ENCODE measurements around the gene TLR5. TPM values are rescaled to one million over a fixed set of nuclear protein-coding genes. Genes with fewer than 3 reads are reported as not detected.

The TLR5 gene
- total RNA-seq, 2 experiments from 2014 or later, result 0.21 to 0.56 TPM

DNA sequence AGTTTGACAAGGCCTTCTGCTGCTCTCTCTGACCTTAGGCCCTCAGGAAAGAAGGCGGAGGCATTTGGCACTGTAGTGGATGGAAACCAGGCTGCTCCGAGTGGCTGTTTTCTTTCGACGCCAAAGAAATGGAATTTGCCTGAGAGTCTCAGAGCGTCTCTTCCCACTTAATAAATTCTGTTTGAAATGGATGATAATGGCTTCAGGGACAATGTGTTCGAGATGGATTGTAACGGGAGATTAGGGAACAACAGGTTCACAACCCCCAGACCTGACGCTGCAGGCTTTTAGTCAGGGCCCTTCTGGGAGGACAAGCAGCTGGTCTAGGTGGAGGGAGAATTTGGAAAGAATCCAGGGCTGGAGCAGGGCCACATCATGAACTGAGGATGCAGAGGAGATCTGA, 58.6 kb downstream of the TLR5 start:
- intact Hi-C loops (cut with DNase I, micrococcal nuclease), result loop anchor here in 1 of 2 experiments (5.0 to 10.0 kb wide), 3 partner anchors 347 to 620 kb away; partner anchors contain the start of gene FAM177B

DNA sequence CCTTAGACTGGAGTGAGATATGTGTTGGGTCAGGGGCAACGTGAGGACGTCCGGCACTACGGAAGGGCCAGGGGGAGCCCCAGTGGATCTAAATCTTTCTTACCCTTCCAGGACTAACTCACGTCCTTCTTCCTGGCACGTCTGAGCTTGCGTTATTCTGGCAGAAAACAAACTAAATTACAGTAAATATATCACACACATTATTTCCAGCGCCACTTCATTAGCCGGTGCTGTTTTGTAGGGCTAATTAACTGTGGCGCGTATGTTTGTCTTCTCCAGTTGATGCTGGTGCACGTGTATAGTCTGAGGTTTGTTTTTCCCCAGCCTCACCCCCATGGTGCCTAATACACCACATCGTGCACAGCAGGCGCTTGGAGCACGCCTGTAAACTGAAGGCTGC, 59.2 kb downstream of the TLR5 start:
- ChIA-PET POLR2A (no interaction called here), CTCF (no interaction called here)
- Mint-ChIP-seq H3K36me3 (ENCODE audit: low read depth) (no peaks in the 10 kb centered on the region), H3K9me3 (ENCODE audit: low read depth) (no peaks in the 10 kb centered on the region), H3K4me1 (peaks cover 10% of the 10 kb centered on the region), H3K27me3 (no peaks in the 10 kb centered on the region), H3K4me3 (no peak overlapping the region), H3K27ac (no peak overlapping the region)
- intact Hi-C loops (cut with DNase I, micrococcal nuclease), result loop anchor here in 1 of 2 experiments (5.0 to 10.0 kb wide), 3 partner anchors 347 to 619 kb away; partner anchors contain the start of gene FAM177B
- ATAC-seq, result no peak
- DNase-seq, result no peak

More for the DNA sequence above, 58.6 kb downstream of the TLR5 start:
- Mint-ChIP-seq H3K4me3 (no peak overlapping the region), H3K27me3 (no peaks in the 10 kb centered on the region), H3K4me1 (peaks cover 10% of the 10 kb centered on the region), H3K9me3 (ENCODE audit: low read depth) (no peaks in the 10 kb centered on the region), H3K36me3 (ENCODE audit: low read depth) (no peaks in the 10 kb centered on the region), H3K27ac (no peak overlapping the region)
- ATAC-seq (no peak), DNase-seq (no peak)
- ChIA-PET CTCF (no interaction called here), POLR2A (no interaction called here)

DNA sequence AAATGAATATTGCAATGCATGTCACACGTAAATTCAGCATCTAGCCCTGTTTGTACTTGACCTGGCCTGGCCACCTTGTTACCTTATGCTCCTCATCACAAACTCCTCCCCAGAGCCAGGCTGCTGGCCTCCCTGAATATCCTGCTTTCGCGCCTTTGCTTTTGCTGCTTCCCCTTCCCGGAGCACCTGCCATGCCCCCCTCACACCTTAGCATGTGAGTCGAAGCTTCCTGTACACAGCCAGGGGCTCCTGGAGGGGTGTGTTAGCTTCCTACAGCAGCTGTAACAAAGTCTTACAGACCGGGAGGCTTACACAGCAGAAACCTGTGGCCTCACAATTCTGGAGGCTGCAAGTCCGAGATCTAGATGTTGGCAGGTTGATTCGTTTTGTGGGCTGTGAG, 60.1 kb downstream of the TLR5 start:
- Mint-ChIP-seq H3K4me1 (peaks cover 10% of the 10 kb centered on the region), H3K36me3 (ENCODE audit: low read depth) (no peaks in the 10 kb centered on the region), H3K9me3 (ENCODE audit: low read depth) (no peaks in the 10 kb centered on the region), H3K27ac (no peak overlapping the region), H3K4me3 (no peak overlapping the region), H3K27me3 (no peaks in the 10 kb centered on the region)
- intact Hi-C loops (cut with DNase I, micrococcal nuclease), result loop anchor here in 1 of 2 experiments (5.0 to 10.0 kb wide), 3 partner anchors 346 to 618 kb away; partner anchors contain the start of gene FAM177B
- no peak for DNase-seq
- CTCF ChIA-PET, result interaction anchor here (0.6 to 1.8 kb wide), 3 partner anchors 41 to 361 kb away, joined by 3 to 7 read pairs (median 7); no protein-coding TSS in a partner anchor
- ATAC-seq, result no peak
- POLR2A ChIA-PET, result no interaction called here

DNA sequence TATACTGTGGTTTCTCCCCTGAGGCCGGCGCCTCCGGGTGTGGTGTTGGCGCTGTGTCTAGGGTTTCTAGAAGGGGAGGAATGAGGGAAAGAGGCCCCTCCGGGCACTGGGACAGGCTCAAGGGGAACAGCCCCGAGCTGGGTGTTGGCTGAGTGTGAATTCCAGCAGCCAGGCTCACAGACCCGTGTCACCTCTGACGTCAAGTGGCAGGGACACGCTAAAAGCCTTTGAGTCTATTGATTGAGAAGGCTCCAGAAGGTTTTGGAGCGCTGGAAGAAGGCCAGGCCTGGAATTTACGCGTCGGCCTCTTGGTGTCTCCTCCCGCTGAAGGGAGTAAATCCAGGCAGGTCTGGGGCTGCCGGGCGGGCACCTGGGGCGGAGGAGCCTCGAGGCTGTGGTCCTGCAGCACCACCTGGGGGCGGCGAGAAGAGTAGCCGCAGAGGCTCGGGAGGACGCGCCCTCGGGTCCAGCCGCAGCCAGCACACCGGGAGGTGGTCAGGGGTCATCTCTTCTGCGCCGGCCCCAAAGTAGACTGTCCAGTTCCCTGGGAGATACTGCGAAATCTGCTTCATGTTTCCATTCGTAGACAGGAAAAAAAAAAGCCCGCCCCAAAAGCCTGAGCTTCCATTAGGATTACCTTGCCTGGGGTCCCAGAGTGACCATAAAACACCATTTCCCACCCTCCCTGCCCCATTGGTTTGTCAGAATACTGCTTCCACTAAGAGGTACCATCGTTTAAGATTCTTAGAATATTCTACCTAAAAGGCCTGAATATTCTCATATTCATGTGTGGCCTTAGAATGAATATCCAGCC, 61.7 kb downstream of the TLR5 start:
- ATAC-seq, result peak; percentile 99
- intact Hi-C loops (cut with DNase I, micrococcal nuclease), result loop anchor here (1.0 to 10.0 kb wide), 6 partner anchors 289 to 617 kb away; partner anchors contain the start of gene FAM177B (in 1 of the 2)
- ChIA-PET CTCF (interaction anchor here (0.6 to 1.8 kb wide), 11 partner anchors 8 to 1177 kb away, joined by 3 to 7 read pairs (median 5); no protein-coding TSS in a partner anchor), POLR2A (no interaction called here)
- Mint-ChIP-seq H3K4me1 (no peaks in the 10 kb centered on the region), H3K9me3 (ENCODE audit: low read depth) (no peaks in the 10 kb centered on the region), H3K27me3 (no peaks in the 10 kb centered on the region), H3K27ac (no peak overlapping the region), H3K4me3 (peak overlapping the region; percentile 30), H3K36me3 (ENCODE audit: low read depth) (no peaks in the 10 kb centered on the region)
- DNase-seq, result peak; percentile 89

DNA sequence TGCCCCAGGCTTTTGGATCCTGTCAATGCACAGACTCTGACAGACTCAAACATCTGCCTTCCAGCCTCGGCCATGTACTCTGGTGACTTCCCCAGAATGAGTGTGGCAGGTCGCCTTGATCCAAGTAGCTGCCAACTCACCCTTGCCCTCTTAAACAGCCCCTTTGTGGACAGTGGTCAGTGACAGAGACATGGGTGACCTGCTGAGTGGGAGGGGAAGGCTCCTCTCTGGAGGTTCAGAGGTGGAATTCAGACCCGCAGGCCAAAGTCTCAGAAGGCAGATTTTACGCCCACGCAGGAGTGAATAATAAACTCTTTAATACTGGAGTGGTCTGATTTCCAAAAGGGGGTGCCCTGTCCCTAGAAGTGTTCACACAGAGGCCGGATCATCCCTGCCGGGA, 63.5 kb downstream of the TLR5 start:
- no peak for DNase-seq
- CTCF ChIA-PET, result no interaction called here

DNA sequence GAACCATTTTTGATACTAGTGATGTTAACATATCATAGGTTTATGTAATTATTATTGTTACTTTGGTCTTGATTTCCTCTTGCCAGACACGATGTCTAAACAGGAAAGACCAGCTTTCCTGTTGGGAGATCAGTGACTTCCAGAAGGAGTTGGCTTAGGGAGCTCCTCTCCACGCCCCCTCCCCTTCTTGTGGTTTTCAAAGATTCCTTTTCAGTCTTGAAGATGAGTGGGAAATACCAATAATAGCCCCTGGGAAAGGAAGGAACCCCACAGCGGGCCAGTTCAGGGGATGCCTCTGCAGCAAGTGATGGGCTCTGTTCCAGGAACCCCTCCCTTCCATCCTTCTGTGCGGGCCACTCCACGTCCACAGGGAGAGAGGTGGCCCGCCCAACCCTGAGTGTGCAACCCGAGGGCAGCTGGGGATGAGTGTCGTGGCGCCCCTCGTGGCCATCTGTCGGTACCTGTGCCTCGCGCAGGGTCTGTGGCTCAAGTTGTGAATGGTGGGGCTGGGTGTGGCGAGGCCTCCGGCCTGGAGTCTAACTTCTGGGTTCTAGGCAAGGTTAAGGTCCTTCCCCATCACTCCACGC, 65.7 kb downstream of the TLR5 start:
- intact Hi-C loops (cut with DNase I, micrococcal nuclease), result no loop called here
- ATAC-seq, result no peak
- ChIA-PET CTCF (interaction anchor here (0.7 to 1.0 kb wide), 2 partner anchors 11 to 24 kb away, joined by 3 read pairs; no protein-coding TSS in a partner anchor), POLR2A (no interaction called here)
- Mint-ChIP-seq H3K4me1 (no peaks in the 10 kb centered on the region), H3K36me3 (ENCODE audit: low read depth) (no peaks in the 10 kb centered on the region), H3K27me3 (no peaks in the 10 kb centered on the region), H3K9me3 (ENCODE audit: low read depth) (no peaks in the 10 kb centered on the region), H3K27ac (no peak overlapping the region), H3K4me3 (no peak overlapping the region)
- no peak for DNase-seq

More for the DNA sequence above, 63.5 kb downstream of the TLR5 start:
- Mint-ChIP-seq H3K9me3 (ENCODE audit: low read depth) (no peaks in the 10 kb centered on the region), H3K27me3 (no peaks in the 10 kb centered on the region), H3K27ac (no peak overlapping the region), H3K4me3 (no peak overlapping the region), H3K4me1 (no peaks in the 10 kb centered on the region), H3K36me3 (ENCODE audit: low read depth) (no peaks in the 10 kb centered on the region)
- no peak for ATAC-seq
- POLR2A ChIA-PET, result no interaction called here
- intact Hi-C loops (cut with DNase I, micrococcal nuclease), result no loop called here

DNA sequence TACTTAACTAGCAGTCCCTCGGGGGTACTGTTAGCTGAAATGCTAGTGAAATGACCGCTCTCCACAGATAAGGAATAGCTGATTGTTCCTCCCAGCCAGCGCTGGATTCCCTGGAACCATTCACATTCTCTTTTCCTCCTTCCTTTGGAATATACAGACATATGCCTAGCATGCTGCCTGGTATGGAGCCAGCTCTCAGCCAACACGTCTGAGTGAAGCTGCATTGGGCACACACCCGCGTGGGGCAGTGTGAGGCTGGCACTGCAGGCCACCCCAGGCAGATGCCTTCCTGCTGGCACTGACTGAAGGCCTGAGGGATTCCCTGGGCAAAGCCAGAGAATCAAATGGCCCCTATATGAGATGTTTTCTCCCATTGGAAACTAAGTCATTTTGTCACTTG, 66.7 kb downstream of the TLR5 start:
- ATAC-seq (no peak), DNase-seq (no peak)
- H3K27ac Mint-ChIP-seq, result no peak overlapping the region
- H3K36me3 Mint-ChIP-seq (ENCODE audit: low read depth), result no peaks in the 10 kb centered on the region
- H3K27me3 Mint-ChIP-seq, result no peaks in the 10 kb centered on the region
- no peak overlapping the region for H3K4me3 Mint-ChIP-seq
- POLR2A ChIA-PET, result interaction anchor here (0.6 kb wide), 2 partner anchors 48 to 1314 kb away, joined by 3 read pairs; no protein-coding TSS in a partner anchor
- CTCF ChIA-PET, result no interaction called here
- no peaks in the 10 kb centered on the region for H3K9me3 Mint-ChIP-seq (ENCODE audit: low read depth)
- intact Hi-C loops (cut with DNase I, micrococcal nuclease), result no loop called here
- no peaks in the 10 kb centered on the region for H3K4me1 Mint-ChIP-seq

DNA sequence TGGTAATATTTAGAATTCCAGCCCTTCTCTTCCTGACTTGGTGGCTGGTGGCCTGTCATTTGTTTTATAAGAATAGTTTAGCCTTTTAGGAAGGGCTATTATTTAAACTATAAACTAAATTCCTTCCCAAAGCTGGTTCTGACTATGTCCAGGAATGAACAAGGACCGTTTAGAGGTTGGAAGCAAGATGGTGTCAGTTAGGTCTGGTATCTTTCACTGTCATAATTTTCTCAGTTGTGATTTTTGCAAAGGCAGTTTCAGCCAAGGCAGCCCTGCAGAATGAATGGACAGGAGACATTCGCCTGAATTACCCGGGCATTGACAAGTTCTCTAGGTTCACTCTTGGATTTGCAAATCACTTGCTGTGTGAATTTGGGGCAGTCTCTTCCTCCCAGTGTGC, 67.2 kb downstream of the TLR5 start:
- Mint-ChIP-seq H3K9me3 (ENCODE audit: low read depth) (no peaks in the 10 kb centered on the region), H3K27me3 (no peaks in the 10 kb centered on the region), H3K4me3 (no peak overlapping the region), H3K36me3 (ENCODE audit: low read depth) (no peaks in the 10 kb centered on the region), H3K4me1 (no peaks in the 10 kb centered on the region), H3K27ac (no peak overlapping the region)
- ATAC-seq, result no peak
- ChIA-PET POLR2A (interaction anchor here (0.6 kb wide), 1 partner anchor 48 kb away, joined by 3 read pairs; no protein-coding TSS in a partner anchor), CTCF (no interaction called here)
- intact Hi-C loops (cut with DNase I, micrococcal nuclease), result no loop called here
- no peak for DNase-seq

DNA sequence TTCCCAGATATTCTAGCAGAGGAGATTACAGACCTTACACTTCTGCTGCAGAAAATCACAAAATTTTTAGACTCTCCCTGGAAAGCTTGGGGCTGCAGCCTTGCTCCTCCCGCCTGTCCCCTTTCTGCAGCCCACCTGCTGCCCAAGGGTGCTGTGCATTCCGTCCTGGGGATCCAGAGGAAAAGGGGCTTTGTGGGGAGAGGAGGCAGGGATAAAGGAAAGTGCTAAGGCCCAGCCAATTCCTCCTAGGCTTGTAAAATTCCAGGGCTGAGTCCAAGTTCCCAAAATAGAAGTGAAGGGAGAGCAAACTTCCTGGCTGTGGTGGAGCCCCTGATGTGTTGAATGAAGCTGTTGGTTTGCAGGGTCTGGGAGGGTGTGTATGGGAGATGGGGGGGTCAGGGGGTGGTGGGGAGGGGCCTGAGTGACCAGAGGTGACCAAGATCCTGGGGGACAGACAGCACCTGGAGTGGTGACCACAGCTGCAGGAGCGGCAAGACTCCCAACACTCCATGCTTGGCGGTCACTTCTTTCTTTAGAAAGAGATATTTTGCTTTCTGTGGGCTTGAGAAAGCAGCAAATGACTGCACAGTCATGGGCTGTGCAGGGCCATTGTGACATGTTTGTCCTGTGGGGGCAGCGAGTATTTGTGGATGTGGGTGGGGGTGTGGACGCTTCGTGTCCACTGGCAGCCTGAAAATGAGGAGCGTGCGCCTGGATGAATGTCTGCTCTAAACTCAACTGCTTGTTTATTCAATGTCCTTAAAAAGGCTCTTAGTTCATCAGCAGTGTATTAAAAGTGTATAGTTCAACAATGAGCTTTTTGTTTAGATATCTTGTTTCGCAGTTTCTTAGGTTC, 68.4 kb downstream of the TLR5 start:
- Mint-ChIP-seq H3K4me3 (no peak overlapping the region), H3K27me3 (no peaks in the 10 kb centered on the region), H3K9me3 (ENCODE audit: low read depth) (no peaks in the 10 kb centered on the region), H3K36me3 (ENCODE audit: low read depth) (no peaks in the 10 kb centered on the region), H3K4me1 (no peaks in the 10 kb centered on the region), H3K27ac (no peak overlapping the region)
- POLR2A ChIA-PET, result no interaction called here
- no peak for DNase-seq
- no peak for ATAC-seq
- CTCF ChIA-PET, result no interaction called here
- intact Hi-C loops (cut with DNase I, micrococcal nuclease), result no loop called here

DNA sequence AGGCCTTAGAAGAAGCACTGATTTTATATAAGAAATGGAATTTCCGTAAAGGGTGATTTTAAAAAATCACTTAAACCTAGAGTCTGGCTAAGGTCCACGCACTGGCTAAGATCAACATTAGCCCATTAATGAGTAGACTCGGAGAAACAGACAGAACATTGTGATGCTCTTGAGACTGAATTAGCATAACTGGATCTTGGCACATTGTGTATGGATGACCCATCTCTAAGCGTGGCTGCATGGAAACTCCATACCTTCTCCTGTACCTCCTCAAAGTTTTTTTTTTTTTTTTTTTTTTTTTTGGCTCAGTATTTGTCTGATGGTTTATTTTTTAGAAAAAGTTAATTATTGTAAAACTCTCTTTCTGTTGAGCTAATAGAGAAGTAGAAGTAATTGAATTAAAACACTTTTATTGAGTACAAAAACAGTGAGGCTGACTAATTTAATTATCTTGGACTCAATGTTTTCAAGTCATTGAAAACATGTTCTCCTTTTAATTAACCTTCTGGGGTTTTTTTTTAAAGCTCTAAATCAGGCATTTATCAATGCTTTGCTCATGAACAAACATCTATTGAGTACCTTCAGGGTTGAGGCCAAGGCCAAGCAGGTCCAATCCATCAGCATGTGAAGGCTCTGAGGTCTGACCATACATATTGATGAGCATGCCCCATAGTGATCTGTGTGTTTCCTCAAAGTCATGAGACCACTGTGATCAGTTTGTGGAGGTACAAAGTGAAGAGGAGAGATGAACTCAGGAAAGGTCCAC, 74.0 kb downstream of the TLR5 start:
- intact Hi-C loops (cut with DNase I, micrococcal nuclease), result no loop called here
- Mint-ChIP-seq H3K27ac (no peak overlapping the region), H3K36me3 (ENCODE audit: low read depth) (no peaks in the 10 kb centered on the region), H3K9me3 (ENCODE audit: low read depth) (no peaks in the 10 kb centered on the region), H3K4me3 (no peak overlapping the region), H3K27me3 (peaks cover 3% of the 10 kb centered on the region), H3K4me1 (no peaks in the 10 kb centered on the region)
- CTCF ChIA-PET, result interaction anchor here (0.7 kb wide), 1 partner anchor 21 kb away, joined by 4 read pairs; no protein-coding TSS in a partner anchor
- ATAC-seq (no peak), DNase-seq (no peak)
- POLR2A ChIA-PET, result no interaction called here

DNA sequence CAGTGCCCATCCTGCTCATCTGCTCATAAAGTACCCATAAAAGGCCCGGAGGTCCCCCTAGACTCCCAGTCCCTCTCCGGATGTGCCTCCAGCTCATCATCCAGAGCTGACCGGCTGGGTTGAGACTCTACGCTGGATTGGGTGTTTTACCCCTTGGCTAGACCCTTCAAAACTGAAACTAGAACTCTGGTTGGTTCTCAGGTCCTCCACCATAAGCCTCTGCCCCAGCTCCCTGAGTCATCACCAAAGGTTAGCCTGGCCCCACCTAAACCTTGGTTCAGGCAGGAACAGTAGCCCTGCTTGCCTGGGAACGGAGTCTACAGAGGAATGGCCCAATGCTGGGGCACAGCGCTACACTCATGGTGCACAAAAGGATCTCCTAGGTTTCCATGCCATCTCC, 75.1 kb downstream of the TLR5 start:
- DNase-seq, result no peak
- ChIA-PET CTCF (no interaction called here), POLR2A (no interaction called here)
- Mint-ChIP-seq H3K9me3 (ENCODE audit: low read depth) (no peaks in the 10 kb centered on the region), H3K27me3 (peaks cover 3% of the 10 kb centered on the region), H3K4me1 (no peaks in the 10 kb centered on the region), H3K4me3 (no peak overlapping the region), H3K36me3 (ENCODE audit: low read depth) (no peaks in the 10 kb centered on the region), H3K27ac (no peak overlapping the region)
- no peak for ATAC-seq
- intact Hi-C loops (cut with DNase I, micrococcal nuclease), result no loop called here

Data from activated CD4-positive, alpha-beta T cell treated with anti-CD3 and anti-CD28 coated beads for 36 hours (primary cell).